Stomach smooth muscle (tissue), 2 donors: ENCODE data around the gene PPP4R3A.

ENCODE experiments used
- H3K27ac ChIP-seq: one replicate; pipeline ENCODE4 v1.7.0; 2013; ENCODE audit warnings: mild to moderate bottlenecking, low read length, inconsistent platforms
- H3K27me3 ChIP-seq, 2 donors: one replicate each; pipeline ENCODE4 v1.7.0; 2013; ENCODE audit warnings: low read length in 2 of 2; ENCODE audit not compliant: insufficient read depth in 2 of 2, control insufficient read depth in 1 of 2
- H3K36me3 ChIP-seq, 2 donors: one replicate each; pipeline ENCODE4 v1.7.0; 2013; ENCODE audit warnings: low read length in 2 of 2; ENCODE audit not compliant: control insufficient read depth in 2 of 2, insufficient read depth in 2 of 2
- H3K4me1 ChIP-seq: one replicate; pipeline ENCODE4 v1.7.0; 2013; ENCODE audit warnings: low read length; ENCODE audit not compliant: control insufficient read depth, insufficient read depth
- H3K4me3 ChIP-seq, 2 donors: one replicate each; pipeline ENCODE4 v1.7.0; 2013; ENCODE audit warnings: low read length in 2 of 2
- H3K9ac ChIP-seq, 2 donors: one replicate each; pipeline ENCODE4 v1.7.0; 2013; ENCODE audit warnings: low read length in 2 of 2, mild to moderate bottlenecking in 1 of 2
- H3K9me3 ChIP-seq, 2 donors: one replicate each; pipeline ENCODE4 v1.7.0; 2013; ENCODE audit warnings: low read length in 2 of 2; ENCODE audit not compliant: control insufficient read depth in 2 of 2
- donor health status: healthy.
- donor health status: Pancreatic carcinoma.

PPP4R3A gene

DNA sequence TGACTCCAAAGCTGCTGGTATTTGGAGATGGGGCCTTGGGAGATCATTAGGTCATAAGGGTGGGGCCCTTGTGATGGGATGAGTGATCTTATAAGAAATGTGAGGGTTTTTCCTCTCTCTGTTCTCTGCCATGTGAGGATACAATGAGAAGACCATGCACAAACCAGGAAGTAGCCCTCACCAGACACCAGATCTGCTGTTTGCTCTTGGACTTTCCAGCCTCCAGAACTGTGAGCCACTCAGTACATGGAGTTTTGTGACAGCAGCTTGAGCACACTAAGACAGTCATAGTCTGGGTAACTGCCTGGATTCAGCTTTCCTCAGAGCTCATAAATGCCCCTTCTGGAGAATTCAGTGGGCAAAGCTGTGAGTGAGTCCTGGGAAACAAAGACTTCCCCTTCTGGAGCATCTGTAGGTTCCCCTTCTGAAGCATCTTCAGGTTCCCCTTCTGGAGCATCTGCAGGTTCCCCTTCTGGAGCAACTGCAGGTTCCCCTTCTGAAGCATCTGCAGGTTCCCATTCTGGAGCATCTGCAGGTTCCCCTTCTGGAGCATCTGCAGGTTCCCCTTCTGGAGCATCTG lies 11.0 kb upstream of the PPP4R3A start:
- H3K36me3 ChIP-seq: no peaks in the 10 kb centered on the region
- H3K4me3 ChIP-seq: no peak overlapping the region
- no peak overlapping the region for H3K27ac ChIP-seq
- H3K9ac ChIP-seq: no peak overlapping the region
- no peaks in the 10 kb centered on the region for H3K9me3 ChIP-seq
- no peaks in the 10 kb centered on the region for H3K4me1 ChIP-seq
- no peaks in the 10 kb centered on the region for H3K27me3 ChIP-seq

DNA sequence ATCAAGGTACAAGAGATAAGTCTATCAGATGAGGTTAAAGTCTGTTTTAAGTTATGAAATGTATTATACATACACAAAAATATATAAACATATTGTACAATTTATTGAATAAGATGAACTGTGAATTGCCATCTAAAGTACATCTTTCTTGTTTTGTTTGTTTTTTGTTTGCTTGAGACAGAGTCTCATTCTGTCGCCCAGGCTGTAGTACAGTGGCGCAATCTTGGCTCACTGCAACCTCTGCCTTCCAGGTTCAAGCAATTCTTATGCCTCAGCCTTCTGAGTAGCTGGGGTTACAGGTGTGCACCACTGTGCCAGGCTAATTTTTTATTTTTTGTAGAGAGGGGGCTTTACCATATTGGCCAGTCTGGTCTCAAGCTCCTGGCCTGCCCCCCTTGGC lies 10.0 kb upstream of the PPP4R3A start:
- Histone ChIP-seq H3K9me3 (no peaks in the 10 kb centered on the region), H3K4me3 (no peak overlapping the region), H3K36me3 (no peaks in the 10 kb centered on the region), H3K27me3 (no peaks in the 10 kb centered on the region), H3K4me1 (no peaks in the 10 kb centered on the region), H3K27ac (no peak overlapping the region), H3K9ac (no peak overlapping the region)

DNA sequence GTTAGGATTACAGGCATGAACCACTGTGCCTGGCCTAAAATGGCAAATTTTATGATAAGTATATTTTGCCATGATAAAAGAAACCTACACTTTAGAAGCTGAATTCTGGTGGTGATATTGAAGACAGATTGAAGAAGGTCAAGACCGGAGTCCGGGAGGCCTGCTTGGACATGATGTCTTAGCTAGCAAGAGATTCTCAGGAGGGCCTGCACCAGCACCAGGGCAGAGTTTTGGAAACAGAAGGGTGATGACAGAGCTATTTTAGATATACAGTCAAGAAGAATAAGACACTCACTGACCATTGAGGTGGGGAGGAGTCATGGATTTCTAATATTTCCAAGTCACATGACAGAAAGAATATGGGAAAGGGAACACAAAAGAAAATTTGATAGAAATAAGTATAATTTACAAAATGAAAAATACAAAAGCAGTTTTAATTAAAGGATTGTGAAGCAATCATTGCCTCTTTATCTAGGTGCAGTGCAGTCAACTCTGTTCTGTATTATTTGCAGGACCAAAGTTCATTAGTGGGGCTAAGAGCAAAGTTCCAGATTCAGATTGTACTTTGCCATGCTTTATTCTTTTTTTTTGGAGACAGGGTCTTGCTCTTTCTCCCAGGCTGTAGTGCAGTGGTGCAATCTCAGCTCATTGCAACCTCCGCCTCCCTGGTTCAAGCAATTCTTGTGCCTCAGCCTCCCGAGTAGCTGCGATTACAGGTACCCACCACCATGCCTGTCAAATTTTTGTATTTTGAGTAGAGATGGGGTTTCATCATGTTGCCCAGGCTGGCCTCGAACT lies 9.3 kb upstream of the PPP4R3A start:
- H3K4me3 ChIP-seq: no peak overlapping the region
- H3K9ac ChIP-seq: no peak overlapping the region
- H3K36me3 ChIP-seq: no peaks in the 10 kb centered on the region
- H3K27ac ChIP-seq: no peak overlapping the region
- H3K9me3 ChIP-seq: no peaks in the 10 kb centered on the region
- no peaks in the 10 kb centered on the region for H3K27me3 ChIP-seq
- H3K4me1 ChIP-seq: no peaks in the 10 kb centered on the region

DNA sequence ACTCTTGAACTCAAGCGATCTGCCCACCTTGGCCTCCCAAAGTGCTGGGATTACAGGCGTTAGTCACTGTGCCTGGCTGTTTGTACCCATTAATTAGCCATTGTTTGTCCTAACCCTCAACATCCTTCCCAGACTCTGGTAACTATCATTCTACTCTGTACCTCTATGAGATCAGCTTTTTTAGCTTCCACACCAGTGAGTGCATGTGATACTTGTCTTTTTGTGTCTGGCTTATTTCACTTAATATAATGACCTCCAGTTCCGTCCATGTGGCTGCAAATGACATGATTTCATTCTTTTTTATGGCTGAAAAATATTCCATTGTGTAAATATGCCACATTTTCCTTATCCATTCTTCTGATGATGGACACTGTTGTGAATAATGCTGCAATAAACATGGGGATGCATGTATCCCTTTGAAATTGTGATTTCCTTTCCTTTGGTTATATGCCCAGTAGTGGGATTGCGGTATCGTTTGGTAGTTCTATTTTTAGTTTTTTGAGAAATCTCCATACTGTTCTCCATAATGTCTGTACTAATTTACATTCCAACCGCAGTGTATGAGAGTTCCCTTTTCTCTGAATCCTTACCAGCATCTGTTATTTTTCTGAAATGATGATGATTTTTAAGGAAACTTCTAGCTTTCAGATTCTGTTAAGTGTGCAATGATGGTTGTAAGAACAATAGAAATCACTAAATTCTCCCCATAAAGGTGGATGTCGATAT lies 6.7 kb upstream of the PPP4R3A start:
- H3K27ac ChIP-seq: no peak overlapping the region
- no peak overlapping the region for H3K4me3 ChIP-seq
- H3K27me3 ChIP-seq: no peaks in the 10 kb centered on the region
- no peaks in the 10 kb centered on the region for H3K36me3 ChIP-seq
- H3K9ac ChIP-seq: no peak overlapping the region
- no peaks in the 10 kb centered on the region for H3K4me1 ChIP-seq
- no peaks in the 10 kb centered on the region for H3K9me3 ChIP-seq

- Histone ChIP-seq H3K4me3 (no peak overlapping the region), H3K9ac (no peak overlapping the region), H3K9me3 (no peaks in the 10 kb centered on the region), H3K36me3 (no peaks in the 10 kb centered on the region), H3K27ac (no peak overlapping the region), H3K4me1 (peaks cover 2% of the 10 kb centered on the region), H3K27me3 (no peaks in the 10 kb centered on the region)
Measured at GRCh38 chr14:91515979-91516378, 5.9 kb upstream of the PPP4R3A start.

- peak overlapping the region; percentile 90 for H3K4me3 ChIP-seq
- peak overlapping the region; percentile 99 for H3K27ac ChIP-seq
- no peaks in the 10 kb centered on the region for H3K9me3 ChIP-seq
- peak overlapping the region; percentile 96 to 99 for H3K9ac ChIP-seq
- H3K27me3 ChIP-seq: no peaks in the 10 kb centered on the region
- H3K36me3 ChIP-seq: no peaks in the 10 kb centered on the region
- H3K4me1 ChIP-seq: peaks cover 14% of the 10 kb centered on the region
Measured at GRCh38 chr14:91511043-91511383, 903 bp upstream of the PPP4R3A start.

- H3K27me3 ChIP-seq: no peaks in the 10 kb centered on the region
- H3K4me3 ChIP-seq: peak overlapping the region; percentile 90
- peaks cover 14% of the 10 kb centered on the region for H3K4me1 ChIP-seq
- no peaks in the 10 kb centered on the region for H3K9me3 ChIP-seq
- peak overlapping the region; percentile 96 to 99 for H3K9ac ChIP-seq
- no peaks in the 10 kb centered on the region for H3K36me3 ChIP-seq
- H3K27ac ChIP-seq: peak overlapping the region; percentile 99
Measured at GRCh38 chr14:91509878-91510170, 286 bp downstream of the PPP4R3A start.

DNA sequence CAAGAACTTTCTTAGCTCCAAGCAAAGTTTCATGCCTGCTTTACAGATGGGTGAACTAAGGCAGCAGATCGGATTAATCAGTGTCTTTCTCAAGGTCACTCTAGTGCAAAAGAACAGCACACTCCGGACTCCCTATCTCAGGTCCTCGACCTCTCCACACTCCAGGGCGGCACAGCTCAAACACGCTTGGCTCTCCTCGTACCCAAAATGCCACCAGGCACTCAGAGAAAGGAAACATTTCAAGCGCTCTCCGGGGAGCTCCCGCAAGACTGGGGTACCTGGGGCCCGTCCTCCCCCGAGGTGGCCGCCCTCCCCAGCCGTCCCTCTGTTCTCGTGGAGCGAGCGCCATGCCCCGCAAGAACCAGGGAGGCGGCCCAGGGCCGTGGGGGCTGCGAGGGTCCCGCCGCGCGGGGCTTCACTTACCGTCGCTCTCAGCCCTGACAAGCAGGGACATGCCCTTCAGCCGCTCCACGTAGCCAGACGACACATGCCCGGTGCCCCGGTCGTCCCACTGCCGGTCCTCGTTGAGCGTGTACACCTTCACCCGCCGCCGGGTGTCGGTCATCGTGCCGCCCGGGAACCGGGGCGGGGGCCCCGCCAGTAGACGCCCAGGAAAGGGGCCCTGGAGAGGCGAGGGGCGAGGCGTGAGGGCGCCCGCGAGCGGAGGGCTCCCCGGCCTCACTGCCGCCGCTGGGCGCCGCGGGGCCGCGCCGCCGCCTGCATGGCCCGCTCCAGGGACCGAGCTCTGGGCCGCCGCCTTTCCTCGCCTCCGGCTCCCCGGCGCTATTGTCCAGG lies 830 bp downstream of the PPP4R3A start:
- Histone ChIP-seq H3K4me1 (peaks cover 14% of the 10 kb centered on the region), H3K36me3 (no peaks in the 10 kb centered on the region), H3K9ac (peak overlapping the region; percentile 96 to 99), H3K27ac (peak overlapping the region; percentile 99), H3K9me3 (no peaks in the 10 kb centered on the region), H3K27me3 (no peaks in the 10 kb centered on the region), H3K4me3 (peak overlapping the region; percentile 90)

DNA sequence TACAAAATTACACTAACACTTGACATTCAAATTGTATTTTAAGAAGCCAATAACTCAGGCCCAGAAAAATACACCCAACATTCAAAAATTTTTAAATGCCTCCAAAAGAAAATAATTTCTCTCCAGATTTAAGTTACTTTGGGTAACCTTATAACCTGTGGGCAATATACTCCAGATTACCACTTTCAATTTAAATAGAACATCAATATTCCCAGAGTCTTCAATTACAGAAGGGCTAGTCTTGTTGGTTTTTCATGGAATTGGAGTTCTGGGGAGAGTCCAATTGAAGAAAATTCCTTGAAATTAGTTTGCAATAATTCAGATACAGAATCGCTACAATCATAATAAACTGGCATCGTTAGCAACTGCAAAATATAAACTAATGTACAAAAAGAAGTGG lies 2.0 kb downstream of the PPP4R3A start:
- Histone ChIP-seq H3K4me3 (peak overlapping the region; percentile 90), H3K9ac (peak overlapping the region in 1 of 2 donors; percentile 96), H3K9me3 (no peaks in the 10 kb centered on the region), H3K27ac (no peak overlapping the region), H3K27me3 (no peaks in the 10 kb centered on the region), H3K4me1 (peaks cover 15% of the 10 kb centered on the region), H3K36me3 (no peaks in the 10 kb centered on the region)

DNA sequence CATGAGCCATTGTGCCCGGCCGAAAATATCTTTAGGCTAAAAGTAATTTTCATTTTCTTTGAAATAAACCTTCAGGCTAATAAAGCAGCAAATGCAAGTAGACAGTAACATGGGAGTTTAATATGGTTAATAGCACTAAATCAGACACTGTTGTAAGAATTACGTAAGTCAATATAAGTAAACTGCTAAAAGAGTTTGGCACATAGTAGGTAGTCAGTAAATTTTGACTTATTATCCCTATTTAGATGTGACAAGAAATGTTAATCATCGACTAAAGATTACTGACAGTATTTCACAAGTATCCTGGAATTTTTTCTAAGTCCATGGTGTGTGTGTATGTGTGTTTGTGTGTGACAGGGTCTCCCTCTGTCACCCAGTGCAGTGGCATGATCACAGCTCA lies 3.9 kb downstream of the PPP4R3A start:
- peak overlapping the region in 1 of 2 donors; percentile 8 for H3K4me3 ChIP-seq
- H3K9me3 ChIP-seq: no peaks in the 10 kb centered on the region
- H3K27ac ChIP-seq: no peak overlapping the region
- H3K4me1 ChIP-seq: peaks cover 23% of the 10 kb centered on the region
- H3K36me3 ChIP-seq: no peaks in the 10 kb centered on the region
- H3K9ac ChIP-seq: no peak overlapping the region
- H3K27me3 ChIP-seq: no peaks in the 10 kb centered on the region
